Measurements from ENCODE around the gene ITPR1.

Gene ITPR1

DNA sequence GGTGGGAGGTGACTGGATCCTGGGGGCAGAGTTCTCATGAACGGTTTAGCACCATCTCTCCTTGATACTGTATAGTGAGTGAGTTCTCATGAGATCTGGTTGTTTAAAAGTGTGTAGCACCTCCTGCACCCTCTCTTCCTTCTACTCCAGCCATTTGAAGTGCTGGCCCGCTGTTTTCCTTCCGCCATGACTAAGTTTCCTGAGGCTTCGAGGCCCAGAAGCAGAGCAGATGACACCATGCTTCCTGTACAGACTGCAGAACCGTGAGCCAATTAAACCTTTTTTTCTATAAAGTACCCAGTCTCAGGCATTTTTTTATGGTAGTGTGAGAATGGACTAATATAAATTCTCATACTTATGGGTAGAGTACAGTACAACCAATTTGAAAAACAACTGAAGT lies 362.5 kb downstream of the ITPR1 start:
- DNase-seq (ENCODE audit: low spot score), result no peak

DNA sequence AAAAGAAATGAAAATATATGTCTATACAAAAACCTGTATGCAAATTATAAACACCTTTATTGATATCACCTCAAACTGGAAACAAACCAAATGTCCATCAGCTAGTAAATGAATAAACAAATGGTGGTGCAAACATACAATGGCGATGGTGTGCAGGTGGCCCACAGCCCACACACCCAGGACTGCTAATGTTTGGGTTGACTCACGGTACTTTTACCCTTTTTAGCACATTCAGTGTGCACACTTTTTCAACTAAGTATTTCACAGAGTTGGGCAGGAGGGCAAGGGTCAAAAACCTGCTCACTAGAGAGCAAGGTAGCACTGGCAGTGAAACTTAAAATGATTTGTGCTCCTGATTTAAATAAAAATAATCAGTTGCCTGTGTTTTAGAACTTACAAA lies 363.0 kb downstream of the ITPR1 start:
- DNase-seq (ENCODE audit: low spot score), result no peak

DNA sequence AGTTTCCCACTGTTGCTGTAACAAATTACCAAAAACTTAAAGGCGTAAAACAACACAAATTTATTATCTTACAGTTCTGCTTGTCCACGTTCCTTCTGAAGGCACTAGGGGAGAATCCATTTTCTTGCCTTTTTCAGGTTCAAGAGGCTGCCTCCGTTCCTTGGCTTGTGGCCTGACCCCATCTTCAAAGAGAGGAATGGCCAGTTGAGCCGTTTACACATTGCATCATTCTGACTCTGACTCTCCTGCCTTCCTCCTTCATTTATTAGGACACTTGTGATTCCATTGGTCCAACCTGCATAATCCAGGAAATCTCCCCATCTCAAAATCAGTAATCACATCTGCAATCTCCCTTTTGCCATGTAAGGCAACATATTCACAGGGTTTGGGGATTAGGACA lies 363.4 kb downstream of the ITPR1 start:
- DNase-seq (ENCODE audit: low spot score), result no peak

DNA sequence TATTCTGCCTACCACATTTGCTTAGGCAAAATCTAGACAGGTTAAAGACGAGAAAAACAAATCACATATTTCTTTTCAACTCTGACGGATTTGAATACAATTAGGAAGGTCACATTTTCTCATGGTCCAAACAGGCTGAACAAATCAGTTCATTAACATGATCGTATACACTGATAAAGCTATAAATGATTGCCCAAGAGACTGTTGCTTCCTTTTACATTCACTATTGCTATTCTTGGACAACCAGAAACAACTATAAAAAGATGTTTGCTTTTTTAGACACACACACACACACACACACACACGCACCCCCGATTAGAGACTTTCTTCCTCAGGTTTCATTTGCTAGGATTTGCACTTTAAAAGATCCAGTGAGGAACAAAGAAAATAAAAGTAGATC lies 363.8 kb downstream of the ITPR1 start:
- DNase-seq (ENCODE audit: low spot score), result no peak

DNA sequence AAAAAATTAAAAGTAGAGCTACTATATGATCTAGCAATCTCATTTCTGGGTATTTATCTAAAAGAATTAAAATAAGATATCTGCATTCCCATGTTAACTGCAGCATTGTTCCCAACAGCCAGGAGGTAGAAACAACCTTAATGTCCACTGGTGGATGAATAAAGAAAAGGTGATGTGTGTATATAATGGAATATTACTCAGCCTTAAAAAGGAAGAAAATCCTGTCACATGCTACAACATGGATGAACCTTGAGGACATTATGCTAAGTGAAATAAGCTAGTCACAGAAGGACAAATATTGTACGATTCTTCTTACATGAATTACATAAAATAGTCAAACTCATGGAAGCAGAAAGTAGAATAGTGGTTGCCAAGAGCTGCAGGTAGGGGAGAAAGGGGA lies 366.6 kb downstream of the ITPR1 start:
- DNase-seq (ENCODE audit: low spot score), result no peak

DNA sequence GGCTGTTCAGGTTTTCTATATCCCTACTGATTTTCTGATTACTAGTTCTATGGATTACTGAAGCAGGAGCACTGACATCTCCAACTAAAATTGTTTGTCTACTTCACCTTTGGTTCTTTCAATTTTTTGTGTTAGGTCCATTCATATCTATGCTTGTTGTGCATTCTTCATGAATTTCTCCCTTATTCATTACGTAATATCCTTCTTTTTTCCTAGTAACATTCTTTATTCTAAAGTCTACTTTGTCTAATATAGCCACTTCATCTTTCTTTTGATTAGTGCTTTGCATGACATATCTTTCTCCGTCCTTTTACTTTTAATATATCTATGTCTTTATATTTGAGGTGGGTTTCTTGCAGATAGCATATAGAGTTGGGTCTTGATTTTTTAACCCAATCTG lies 369.8 kb downstream of the ITPR1 start:
- DNase-seq (ENCODE audit: low spot score), result no peak

DNA sequence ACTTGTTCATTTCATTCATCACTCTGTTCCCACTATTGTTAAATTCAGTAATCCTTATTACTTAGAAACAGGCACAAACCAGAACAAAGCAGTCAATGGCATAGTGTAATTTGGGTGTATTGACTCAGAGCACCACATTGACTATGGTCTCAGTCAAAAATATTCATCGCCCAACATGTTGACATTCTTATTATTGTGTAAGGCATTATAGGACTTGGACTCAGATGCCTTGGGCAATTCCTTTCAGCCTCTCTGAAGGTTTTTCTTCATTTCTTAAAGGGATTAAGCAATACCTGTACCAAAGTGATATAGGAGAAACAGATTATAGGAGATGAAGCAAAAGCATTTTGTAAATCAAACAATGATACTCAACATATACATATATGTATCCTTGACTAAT lies 371.4 kb downstream of the ITPR1 start:
- no peak for DNase-seq (ENCODE audit: low spot score)

DNA sequence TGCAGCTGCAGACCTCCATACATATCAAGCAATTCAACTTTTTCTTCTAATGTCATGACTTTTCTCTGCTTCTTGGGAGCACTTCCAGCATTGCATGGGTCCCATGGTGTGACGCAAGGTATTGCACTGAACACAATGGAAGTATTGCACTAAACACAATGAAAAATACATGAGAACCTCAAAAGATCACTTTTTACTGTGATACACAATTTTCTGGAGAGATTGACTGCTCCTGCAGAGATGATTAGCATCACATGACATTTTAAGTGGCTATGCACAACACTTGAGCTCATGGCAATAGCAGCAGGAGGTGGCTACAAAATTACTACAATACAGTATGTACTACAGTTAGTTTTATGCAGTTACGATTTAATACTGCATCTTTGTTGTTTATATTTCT lies 372.6 kb downstream of the ITPR1 start:
- DNase-seq (ENCODE audit: low spot score), result no peak

DNA sequence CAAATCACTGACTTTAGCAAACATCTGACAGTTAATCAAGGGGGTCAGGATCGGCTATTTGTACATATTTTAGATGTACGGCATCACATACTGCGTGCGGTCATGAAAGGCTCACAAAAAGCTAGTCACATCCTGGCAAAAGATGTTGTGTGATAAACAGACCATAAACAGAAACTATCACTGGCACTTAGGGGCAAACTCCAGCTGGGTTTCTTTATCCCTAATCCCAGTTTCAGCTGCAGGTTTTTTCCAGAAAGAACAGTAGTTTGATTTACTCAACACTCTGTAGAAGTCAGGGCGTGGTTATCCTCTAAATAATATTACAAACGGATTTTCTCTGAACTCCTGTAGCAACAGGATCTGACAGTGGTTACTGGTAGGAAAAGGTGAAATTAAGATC lies 373.7 kb downstream of the ITPR1 start:
- DNase-seq (ENCODE audit: low spot score), result no peak

DNA sequence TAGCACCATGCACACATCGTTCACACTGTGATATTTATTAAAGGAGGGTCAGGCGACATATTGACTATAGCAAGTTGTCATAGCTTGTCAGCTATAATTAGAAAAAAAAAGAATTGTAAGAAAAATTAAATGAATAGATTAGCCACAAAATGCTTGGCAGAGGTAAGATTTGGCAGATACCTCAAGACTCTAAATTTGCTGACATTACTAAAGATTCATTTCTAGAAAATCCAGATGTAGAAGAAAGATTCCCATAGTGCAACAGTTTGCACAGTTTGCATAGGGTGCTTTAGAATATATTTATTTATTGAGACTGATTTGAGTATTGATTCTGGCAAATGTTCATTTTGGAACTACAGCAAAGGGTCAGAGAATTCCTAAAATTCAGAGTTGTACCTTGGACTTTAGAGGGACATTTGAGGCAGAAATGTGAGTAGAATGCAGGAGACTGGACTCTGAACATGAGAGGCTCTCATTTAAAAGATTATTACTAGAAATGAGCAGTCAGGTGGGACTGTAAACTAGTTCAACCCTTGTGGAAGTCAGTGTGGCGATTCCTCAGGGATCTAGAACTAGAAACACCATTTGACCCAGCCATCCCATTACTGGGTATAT lies 384.1 kb downstream of the ITPR1 start:
- DNase-seq (ENCODE audit: low spot score), result no peak

DNA sequence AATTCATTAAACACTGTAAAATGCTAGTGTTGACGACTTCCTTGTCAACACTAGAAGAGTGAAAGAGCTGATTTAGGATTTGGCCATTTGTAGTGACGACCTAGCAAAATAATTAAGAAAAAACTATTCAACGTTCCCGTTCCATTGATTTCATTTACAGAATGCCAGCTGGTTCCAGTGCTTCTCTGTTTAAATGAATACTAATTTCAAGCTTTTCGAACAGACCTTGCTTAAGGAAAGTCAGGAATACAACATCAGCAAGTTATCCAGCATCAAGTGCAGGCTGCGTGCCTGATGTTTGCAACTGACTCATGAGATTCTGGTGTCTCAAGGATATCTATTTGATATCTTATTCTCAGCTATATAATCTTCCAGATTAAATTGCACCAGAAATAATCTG lies 387.7 kb downstream of the ITPR1 start:
- DNase-seq (ENCODE audit: low spot score), result no peak

DNA sequence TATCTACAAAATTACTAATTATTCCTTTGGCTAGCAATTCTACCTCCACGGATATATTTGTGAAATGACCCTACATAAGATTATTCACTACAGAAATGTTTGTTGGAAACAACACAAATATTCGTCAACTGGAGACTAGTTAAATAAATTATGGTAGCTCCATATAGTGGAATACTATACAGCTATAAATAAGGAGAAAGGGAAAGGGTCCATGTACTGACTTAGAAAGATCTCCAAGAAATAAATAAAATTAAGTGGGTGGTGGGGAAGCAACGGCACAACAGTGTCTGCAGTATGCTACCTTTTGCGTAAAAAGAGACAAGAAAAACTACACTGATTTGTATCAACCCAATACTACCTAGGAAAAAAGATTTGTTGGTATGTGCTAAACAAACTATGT lies 389.4 kb downstream of the ITPR1 start:
- DNase-seq (ENCODE audit: low spot score), result no peak

DNA sequence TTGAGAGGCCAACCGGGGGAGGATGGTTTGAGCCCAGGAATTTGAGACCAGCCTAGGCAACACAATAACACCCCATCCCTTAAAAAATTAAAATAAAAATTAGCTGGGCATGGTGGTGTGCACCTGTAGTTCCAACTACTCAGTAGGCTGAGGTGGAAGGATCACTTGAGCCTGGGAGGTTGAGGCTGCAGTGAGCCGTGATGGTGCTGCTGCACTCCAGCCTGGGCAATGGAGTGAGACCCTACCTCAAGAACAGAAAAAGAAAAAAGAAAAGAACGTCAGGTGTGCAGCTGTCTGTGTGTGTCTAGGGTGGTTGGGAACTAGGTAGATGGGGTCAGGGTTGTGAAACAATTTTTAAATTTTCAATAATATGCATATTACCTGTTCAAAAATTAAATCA lies 389.9 kb downstream of the ITPR1 start:
- DNase-seq (ENCODE audit: low spot score), result no peak

DNA sequence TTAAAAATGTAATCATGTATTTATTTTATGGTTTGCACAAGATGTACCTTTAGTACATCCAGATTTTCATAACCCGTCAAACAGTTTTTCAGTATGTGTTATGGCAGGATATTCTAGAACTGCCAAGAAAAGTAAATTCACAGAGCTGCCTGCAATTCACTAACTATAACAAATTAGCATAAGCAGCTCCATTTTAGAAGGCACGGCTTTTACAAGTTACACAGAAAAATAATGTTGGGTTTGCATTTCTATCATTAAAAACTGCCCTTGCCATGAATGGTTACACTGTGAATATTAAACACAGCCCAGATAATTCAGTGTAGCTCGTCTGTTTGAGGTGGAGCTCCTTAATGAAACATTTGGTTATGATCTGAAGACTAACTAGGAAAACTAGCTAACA lies 391.7 kb downstream of the ITPR1 start:
- DNase-seq (ENCODE audit: low spot score), result no peak

DNA sequence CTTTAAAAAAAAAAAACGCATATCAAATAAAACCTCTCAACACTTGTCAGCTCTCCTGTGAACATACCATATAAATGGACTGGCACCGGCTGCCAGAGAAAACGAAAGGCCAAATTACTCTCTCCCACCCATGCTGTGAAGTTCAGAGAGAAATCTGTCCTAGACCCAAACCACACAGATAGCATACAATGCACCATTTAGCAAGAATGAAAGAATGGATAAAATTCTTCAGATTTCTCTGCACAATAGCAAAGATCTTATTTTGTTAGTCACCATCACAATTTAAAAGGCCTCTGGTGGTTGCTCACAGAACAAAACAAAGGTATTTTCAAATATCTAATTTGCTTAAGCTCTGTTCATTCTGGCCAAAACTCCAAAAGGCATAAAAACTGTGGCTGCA lies 392.2 kb downstream of the ITPR1 start:
- DNase-seq (ENCODE audit: low spot score), result no peak

DNA sequence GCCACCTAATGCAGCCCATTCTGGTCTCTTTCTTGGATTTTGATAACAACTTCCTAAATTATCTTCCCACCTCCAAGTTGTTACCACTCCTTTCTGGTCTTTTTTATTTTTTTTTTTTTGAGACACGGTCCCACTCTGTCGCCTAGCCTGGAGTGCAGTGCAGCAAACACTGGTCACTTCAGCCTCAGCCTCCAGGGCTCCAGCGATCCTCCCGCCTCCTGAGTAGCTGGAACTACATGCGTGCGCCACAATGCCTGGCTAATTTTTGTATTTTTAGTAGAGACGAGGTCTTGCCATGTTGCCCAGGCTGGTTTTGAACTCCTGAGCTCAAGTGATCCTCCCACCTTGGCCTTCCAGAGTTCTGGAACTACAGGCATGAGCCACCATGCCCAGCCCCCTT lies 393.3 kb downstream of the ITPR1 start:
- no peak for DNase-seq (ENCODE audit: low spot score)

DNA sequence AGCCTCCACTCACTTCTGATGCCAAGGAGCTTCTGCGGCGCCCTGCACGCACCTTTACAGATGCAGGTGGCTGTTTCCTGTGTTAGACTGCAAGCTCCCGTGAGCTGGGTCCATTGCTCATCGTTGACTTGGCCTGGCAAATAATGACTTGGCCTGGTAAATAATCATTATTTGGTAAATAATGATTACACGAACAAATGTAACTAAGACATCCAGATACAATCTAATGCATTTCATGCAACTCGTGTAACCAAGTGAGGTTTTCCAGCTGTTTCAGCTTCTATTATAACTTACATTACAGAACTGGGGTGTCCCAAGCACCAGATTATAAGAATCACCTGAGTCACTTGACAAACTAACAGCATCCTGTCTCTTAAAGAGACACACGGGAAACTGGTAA lies 394.0 kb downstream of the ITPR1 start:
- DNase-seq (ENCODE audit: low spot score), result no peak

DNA sequence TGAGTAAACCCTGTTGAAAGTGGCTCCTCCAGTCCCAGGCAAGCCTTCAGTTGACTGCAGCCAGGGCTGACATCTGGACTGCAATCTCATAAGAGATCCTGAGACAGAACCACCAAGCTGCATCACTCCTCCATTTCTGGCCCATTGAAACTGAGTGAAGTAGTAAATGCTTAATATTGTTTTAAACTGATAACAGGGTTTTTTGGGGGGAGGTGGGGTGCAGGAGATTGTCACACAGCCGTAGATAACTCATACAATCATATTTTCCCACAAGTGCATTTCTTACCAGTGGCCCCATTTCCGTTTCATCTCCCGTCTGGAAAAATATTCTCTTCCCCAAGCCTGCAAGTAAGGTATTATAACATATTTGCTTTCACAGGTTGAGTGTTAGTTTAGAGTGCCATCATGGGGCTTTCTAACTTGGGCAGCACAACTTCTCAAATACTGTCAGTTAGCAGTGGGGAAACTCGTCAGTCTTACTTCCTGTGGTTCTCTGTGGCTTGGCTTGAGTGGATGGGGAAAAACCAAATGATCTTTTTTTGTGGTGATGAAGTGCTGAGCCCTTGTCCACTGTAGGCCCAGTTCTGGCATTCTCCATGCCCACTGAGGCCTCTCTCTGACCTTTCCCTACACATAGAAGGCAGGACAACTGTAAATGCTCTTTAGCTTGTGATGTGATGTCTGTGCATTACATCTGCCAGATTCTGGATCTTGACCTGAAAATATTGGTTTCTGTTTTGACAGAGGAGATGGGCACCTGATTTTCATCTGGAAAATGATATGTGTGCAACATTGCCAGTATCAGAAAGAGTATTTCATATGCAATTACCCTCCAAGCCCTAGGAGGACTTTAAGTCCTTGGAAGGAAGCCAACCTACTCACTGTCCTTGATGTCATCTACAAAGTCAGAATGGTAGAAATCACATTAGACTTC lies 396.0 kb downstream of the ITPR1 start:
- no peak for DNase-seq (ENCODE audit: low spot score)

DNA sequence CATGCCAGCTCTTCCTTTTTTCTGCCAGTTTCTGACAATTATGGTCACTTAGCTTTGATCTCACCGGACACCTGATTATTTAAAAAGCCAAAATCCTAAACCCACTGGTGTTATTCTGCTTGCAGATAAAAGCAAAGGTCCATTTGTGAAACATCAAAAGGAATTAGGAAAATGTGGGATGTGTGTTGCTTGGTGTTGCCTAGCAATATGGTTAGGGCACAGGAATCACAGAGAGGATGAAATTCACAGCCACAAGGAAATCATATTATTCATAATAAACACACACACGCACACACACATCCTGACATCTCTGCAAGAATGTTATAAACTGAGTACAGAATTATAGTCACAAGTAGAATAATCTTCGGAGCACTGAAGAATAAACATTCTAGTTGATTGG lies 396.7 kb downstream of the ITPR1 start:
- DNase-seq (ENCODE audit: low spot score), result no peak

DNA sequence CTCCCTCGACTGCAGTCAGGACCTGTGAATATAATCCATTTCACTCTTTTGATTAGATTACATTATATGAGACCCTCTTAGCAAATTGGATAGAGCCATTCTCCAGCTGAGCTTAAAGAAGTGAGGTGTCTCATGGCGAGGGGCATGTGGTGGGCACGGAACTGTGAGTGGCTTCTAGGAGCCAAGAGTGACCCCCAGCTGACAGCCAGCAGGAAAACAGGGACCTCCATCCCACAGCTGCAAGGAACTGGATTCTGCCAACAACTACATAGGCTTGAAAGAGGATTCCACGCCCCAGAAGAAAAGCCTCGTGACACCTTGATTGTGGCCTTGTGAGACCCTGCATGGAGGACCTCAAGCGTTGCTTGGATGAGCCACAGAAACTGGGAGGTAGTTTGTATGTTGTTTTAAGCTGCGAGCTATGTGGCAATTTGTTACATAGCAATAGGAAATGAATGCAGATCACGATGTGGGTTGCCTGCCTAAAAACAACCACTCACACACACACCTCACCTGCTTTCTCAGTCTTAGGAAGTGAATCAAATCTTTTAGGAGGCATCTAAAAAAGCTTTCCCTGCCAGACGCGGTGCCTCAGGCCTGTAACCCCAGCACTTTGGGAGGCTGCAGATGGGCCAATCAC lies 401.9 kb downstream of the ITPR1 start:
- DNase-seq (ENCODE audit: low spot score), result no peak

DNA sequence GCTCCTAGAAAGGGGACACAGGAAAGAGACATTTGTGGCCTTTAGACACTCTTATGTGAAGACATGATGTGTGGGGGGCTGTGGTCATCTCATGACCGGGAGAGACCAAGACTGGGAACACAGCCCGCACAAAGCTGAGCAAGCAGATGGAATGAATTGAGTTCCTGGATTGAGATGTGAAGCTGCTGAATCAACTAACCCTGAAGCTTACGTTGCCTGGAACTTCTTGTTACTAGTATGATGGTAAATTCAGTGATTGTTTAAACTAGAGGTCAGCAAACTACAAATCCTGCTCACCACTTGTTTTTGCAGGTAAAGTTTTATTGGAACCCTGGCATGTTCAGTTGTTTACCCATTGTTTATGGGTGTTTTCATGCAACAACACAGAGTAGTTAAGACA lies 402.7 kb downstream of the ITPR1 start:
- DNase-seq (ENCODE audit: low spot score), result no peak
